Breast epithelium (tissue), 4 donors: Measurements from ENCODE around the gene CD247. TPM values are rescaled to one million over a fixed set of nuclear protein-coding genes. Genes with fewer than 3 reads are reported as not detected.

Experiments
- DNase-seq, 2 donors: peaks; one replicate each; pipeline ENCODE4 v3.0.0-alpha.2; 2019; ENCODE audit warnings: low spot score in 2 of 2
- H3K27ac ChIP-seq, 2 donors: fragments of 200-600 bp; sonication (generic) in 1 of 2; one replicate each; pipeline ENCODE4 v1.5.1; 2016 to 2019; ENCODE audit warnings: mild to moderate bottlenecking in 1 of 2
- H3K27me3 ChIP-seq, 2 donors: fragments of 200-600 bp; sonication (generic) in 1 of 2; one replicate each; pipeline versions ENCODE4 v1.5.1 to v1.6.0; 2017 to 2019; ENCODE audit warnings: control low read depth in 1 of 2, mild to moderate bottlenecking in 1 of 2
- H3K36me3 ChIP-seq: fragments of 200-600 bp; one replicate; pipeline ENCODE4 v1.5.1; 2019
- H3K4me1 ChIP-seq, 2 donors: fragments of 200-600 bp; sonication (generic); one replicate each; pipeline ENCODE4 v1.5.1; 2016 to 2019; ENCODE audit warnings: control low read depth in 1 of 2
- H3K4me3 ChIP-seq, 3 donors: fragments of 200-600 bp; sonication (generic); 1 replicate in 2 of 3; 2 replicates in 1 of 3; pipeline ENCODE4 v1.5.1; 2016 to 2019; ENCODE audit warnings: mild to moderate bottlenecking in 3 of 3, moderate library complexity in 2 of 3
- H3K9me3 ChIP-seq, 2 donors: fragments of 200-600 bp; sonication (generic) in 1 of 2; one replicate each; pipeline ENCODE4 v1.5.1; 2016 to 2019; ENCODE audit warnings: control low read depth in 1 of 2
- CTCF ChIP-seq, 3 donors: fragments of 450-650 bp; IDR thresholded peaks; one replicate each; pipeline ENCODE4 v1.5.1; 2016 to 2017; ENCODE audit warnings: antibody characterized with exemption in 3 of 3, mild to moderate bottlenecking in 3 of 3, moderate library complexity in 3 of 3
- POLR2A ChIP-seq: fragments of 450-650 bp; IDR thresholded peaks from one replicate; pipeline ENCODE4 v1.6.1; 2016; ENCODE audit warnings: antibody characterized with exemption, mild to moderate bottlenecking, moderate library complexity
- POLR2AphosphoS5 ChIP-seq, 3 donors: sonication (generic); formaldehyde crosslinking; IDR thresholded peaks; one replicate each; pipeline ENCODE4 v1.6.1; 2017; ENCODE audit warnings: antibody characterized with exemption in 3 of 3
- intact Hi-C: fragments of 100-400 bp; cut with DNase I; formaldehyde crosslinking; loops from one replicate; pipeline ENCODE4 v1.15.1; 2023; ENCODE audit warnings: low total_unique reads
- total RNA-seq, 3 donors: library from RNA; depleted of rRNA; stranded (reverse); fragments of >200 nt; gene quantifications; one replicate each; pipeline ENCODE4 v1.1.0, GENCODE V29; 2016

The CD247 gene
- total RNA-seq, 3 donors from 2014 or later, result 0.80 to 2.0 (median 2.0) TPM

- no peaks in the 10 kb centered on the region for H3K4me1 ChIP-seq
- H3K36me3 ChIP-seq, result no peaks in the 10 kb centered on the region
- no peak overlapping the region for H3K27ac ChIP-seq
- H3K4me3 ChIP-seq, result no peak overlapping the region
- intact Hi-C loops, result no loop called here
- no peak for DNase-seq
- H3K27me3 ChIP-seq, result no peaks in the 10 kb centered on the region
- no peak for TF ChIP-seq POLR2AphosphoS5 (IDR thresholded peaks at IDR 0.05)
- no peak for TF ChIP-seq POLR2A
- TF ChIP-seq CTCF (IDR thresholded peaks at IDR 0.05), result no peak
- no peaks in the 10 kb centered on the region for H3K9me3 ChIP-seq
These were observed 23.3 kb upstream of the CD247 start for GRCh38 chr1:167541610-167542009.

GRCh38 chr1:167541003-167541402 lies 22.7 kb upstream of the CD247 start:
- TF ChIP-seq POLR2A (no peak), POLR2AphosphoS5 (IDR thresholded peaks at IDR 0.05) (no peak), CTCF (IDR thresholded peaks at IDR 0.05) (no peak)
- intact Hi-C loops, result no loop called here

GRCh38 chr1:167538657-167539056 lies 20.3 kb upstream of the CD247 start:
- DNase-seq, result no peak
- no peak overlapping the region for H3K4me3 ChIP-seq
- H3K36me3 ChIP-seq, result no peaks in the 10 kb centered on the region
- H3K9me3 ChIP-seq, result no peaks in the 10 kb centered on the region
- no peaks in the 10 kb centered on the region for H3K27me3 ChIP-seq
- no peak for TF ChIP-seq POLR2A
- TF ChIP-seq CTCF (IDR thresholded peaks at IDR 0.05), result no peak
- no peak for TF ChIP-seq POLR2AphosphoS5 (IDR thresholded peaks at IDR 0.05)
- H3K27ac ChIP-seq, result no peak overlapping the region
- intact Hi-C loops, result no loop called here
- no peaks in the 10 kb centered on the region for H3K4me1 ChIP-seq

More at GRCh38 chr1:167541003-167541402, 22.7 kb upstream of the CD247 start:
- no peaks in the 10 kb centered on the region for H3K27me3 ChIP-seq
- H3K9me3 ChIP-seq, result no peaks in the 10 kb centered on the region
- no peaks in the 10 kb centered on the region for H3K36me3 ChIP-seq
- H3K4me3 ChIP-seq, result no peak overlapping the region
- no peak overlapping the region for H3K27ac ChIP-seq
- no peak for DNase-seq
- H3K4me1 ChIP-seq, result no peaks in the 10 kb centered on the region

DNA sequence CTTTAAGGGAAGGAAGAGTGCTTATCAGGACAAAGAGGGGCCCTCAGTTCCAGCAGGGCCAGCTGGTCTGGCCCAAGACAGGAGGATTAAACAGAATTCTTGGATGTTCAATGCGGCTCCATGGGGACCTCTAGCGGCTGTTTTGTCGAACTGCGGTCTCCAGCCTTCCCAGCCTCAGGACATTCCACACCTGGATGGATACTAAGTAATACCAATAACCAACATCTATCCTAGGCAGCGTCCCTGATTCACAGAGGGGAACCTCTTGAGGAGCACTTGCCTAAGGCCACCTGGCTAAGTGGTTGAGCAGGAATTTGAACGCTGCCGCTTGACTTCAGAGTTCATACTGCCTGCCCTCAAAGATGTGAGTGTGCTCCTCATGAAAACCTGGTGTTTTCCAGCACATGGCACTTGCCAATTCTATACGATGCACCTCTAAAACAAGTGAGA lies 15.5 kb upstream of the CD247 start:
- intact Hi-C loops, result no loop called here
- no peaks in the 10 kb centered on the region for H3K9me3 ChIP-seq
- no peaks in the 10 kb centered on the region for H3K4me1 ChIP-seq
- peak; percentile 47 to 71 for DNase-seq
- H3K36me3 ChIP-seq, result no peaks in the 10 kb centered on the region
- no peak overlapping the region for H3K4me3 ChIP-seq
- no peak overlapping the region for H3K27ac ChIP-seq
- no peak for TF ChIP-seq POLR2AphosphoS5 (IDR thresholded peaks at IDR 0.05)
- peak; percentile 8 to 74 (median 67) for TF ChIP-seq CTCF (IDR thresholded peaks at IDR 0.05)
- no peaks in the 10 kb centered on the region for H3K27me3 ChIP-seq

- no peak overlapping the region for H3K27ac ChIP-seq
- no peak for TF ChIP-seq POLR2AphosphoS5 (IDR thresholded peaks at IDR 0.05)
- no peak for TF ChIP-seq CTCF (IDR thresholded peaks at IDR 0.05)
- no peak for TF ChIP-seq POLR2A
- no peaks in the 10 kb centered on the region for H3K27me3 ChIP-seq
- H3K9me3 ChIP-seq, result no peaks in the 10 kb centered on the region
- no peaks in the 10 kb centered on the region for H3K36me3 ChIP-seq
- intact Hi-C loops, result no loop called here
- no peak overlapping the region for H3K4me3 ChIP-seq
- no peak for DNase-seq
- H3K4me1 ChIP-seq, result no peaks in the 10 kb centered on the region
These were observed 14.9 kb upstream of the CD247 start for GRCh38 chr1:167532964-167533824.
